Activated CD4-positive, alpha-beta T cell treated with anti-CD3 and anti-CD28 coated beads, Interleukin-2, amount 50 U/mL, for 4 hours (primary cell): ENCODE data around the gene PNMA1.
"Not testable (repeated sequence)": the region's sequence is repeated elsewhere in the genome, so short reads cannot be mapped to it uniquely, and the experiment has no call there.

Source experiments
- DNase-seq, 2 experiments: peaks; one replicate each; pipeline ENCODE4 v3.0.0-alpha.2; 2020

The PNMA1 gene

DNA sequence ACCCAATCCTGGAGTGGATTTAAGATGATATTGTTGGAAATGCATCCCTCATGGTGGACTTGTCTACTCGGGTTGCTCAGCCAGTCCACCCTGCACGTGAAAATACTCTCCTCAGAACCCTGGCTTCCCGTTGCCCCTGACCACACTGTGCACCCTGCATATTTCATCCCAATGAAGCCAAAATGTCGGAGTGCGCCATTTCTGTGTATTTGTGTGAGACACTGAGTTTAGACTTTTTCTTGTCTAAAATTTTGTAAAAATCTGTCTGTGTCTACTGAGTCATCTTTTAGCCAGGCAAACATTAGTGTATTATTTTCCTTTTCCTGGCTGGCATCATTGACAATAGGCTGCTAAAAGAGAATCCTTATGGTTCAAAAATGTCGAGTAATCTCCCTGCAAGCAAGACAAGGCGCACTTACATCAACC lies 485 bp upstream of the PNMA1 start:
- DNase-seq, result no peak

DNA sequence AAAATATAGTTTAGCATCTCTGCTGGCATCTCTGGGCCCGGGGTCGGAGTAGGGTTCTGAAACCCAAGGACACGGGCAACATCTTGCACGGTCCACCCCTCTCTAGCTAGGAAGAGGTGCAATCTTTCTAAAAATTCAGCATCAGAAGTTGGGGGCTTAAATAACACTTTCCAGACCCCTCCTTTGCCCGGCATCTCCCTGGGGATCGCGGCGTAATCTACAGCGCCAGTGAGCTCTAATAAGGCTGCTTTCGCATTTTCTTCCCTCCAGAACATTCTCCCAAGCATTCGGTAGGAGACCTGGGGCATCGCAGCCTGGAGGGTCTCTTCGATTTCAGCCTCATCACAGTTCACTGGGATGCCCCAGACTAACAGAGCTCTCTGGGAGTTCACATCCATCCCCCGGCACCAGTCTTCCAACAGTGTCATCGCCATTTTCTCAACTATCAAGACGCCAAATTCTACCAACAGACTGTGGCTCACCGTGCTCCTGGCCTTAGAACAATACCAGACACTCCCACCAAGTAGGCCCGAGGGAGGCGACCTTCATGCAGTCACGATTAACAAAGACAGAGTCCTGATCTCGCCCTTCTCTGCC lies 880 bp downstream of the PNMA1 start:
- no peak for DNase-seq

DNA sequence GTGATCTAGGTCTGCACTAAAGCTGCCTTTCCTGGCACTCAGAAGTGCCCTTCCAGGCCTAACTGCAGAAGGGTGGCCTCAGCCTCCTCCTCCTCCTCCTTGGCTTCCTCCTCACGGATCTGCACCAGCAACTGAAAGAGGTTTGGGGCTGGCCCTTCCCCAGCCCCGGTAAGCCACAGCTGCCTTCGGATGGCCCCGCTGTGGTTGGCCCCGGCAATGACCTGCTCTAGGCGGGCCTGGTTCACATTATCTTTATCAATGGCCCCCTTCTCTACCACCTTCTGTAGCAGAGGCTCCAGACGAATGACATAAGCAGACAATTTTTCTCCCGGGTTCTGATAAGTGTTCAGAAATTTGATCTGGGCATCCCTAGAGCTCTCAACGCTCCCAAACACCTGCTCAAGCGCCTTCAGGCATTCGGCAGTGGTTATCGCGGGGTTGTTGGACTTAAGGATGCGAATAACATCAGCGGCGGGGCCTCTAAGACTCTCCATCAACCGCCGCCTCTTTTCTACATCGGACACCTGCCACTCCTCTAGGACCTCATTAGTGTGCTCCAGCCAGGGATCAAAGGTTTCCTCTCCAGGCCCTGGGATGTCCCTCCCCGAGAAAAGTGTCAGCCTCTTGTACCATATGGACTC lies 1.5 kb downstream of the PNMA1 start:
- no peak for DNase-seq

DNA sequence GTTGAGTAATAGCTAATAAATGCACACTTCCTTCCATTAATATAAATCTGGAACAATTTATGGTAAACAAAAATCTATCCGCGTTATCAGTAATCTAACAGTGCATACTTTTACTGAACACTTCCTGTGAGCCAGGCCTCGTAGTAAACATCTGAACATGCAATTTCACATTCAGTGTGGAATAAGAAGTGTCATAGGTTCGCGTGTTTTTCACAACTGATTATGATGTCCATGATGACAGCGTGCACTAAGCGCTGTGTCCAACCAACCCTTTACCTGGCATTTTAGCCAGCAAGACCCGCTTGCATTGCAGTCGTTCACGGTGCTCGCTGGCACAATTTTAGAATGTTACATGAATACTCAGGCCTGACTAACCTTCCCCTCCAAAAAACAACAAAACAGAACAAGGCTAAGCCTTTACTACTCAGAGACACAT lies 2.1 kb downstream of the PNMA1 start:
- DNase-seq, result no peak

DNA sequence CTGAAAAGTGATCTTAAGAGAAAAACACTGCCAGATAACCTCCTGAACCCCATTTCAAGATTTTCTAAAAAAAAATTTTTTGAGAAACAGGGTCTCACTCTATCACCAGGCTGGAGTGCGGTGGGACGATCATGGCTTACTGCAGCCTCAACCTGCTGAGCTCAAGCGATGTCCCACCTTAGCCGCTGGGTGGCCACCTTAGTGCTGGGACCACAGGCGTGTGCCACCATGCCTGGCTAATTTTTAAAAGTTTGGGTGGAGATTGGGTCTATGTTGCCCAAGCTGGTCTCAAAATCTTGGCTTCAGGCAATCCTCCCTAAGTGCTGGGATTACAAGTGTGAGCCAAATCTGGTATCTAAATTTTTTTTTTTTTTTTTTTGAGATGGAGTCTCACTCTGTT lies 3.4 kb downstream of the PNMA1 start:
- DNase-seq, result no peak

DNA sequence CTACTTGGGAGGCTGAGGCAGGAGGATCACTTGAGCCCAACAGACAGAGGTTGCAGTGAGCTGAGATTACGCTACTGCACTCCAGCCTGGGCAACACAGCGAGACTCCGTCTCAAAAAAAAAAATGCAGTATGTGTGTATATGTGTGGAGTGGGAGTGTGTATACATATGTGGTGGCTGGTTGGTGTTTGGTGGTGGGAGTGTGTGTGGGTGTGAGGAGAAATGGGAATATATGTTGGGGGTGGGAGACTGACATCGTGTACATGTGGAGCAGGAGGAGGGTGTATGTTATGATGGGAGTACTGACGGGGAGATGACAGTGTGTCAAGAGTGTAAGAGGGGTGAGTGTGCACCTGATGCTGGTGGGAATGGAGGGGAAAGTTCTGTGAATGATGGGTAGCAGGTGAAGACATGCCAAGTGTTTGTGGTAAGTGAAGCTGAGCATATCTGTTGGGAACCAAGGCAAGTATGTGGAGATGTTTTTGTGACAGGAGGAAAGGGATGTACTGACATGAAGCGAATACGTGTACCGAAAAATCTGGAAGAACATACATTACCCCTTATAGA lies 4.2 kb downstream of the PNMA1 start:
- DNase-seq, result no peak

DNA sequence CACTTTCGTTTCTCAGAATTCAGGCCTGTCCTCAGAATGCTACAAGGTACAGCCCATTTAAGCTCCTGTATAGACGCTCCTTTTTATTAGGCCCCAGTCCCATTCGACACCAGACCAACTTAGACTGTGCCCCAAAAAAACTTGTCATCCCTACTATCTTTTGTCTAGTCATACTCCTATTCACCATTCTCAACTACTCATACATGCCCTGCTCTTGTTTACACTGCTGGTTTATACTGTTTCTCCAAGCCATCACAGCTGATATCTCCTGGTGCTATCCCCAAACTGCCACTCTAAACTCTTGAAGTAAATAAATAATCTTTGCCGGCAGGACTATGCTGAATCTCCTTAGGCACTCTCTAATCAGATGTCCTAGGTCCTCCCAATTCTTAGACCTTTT lies 6.1 kb downstream of the PNMA1 start:
- DNase-seq, result not testable (repeated sequence)

DNA sequence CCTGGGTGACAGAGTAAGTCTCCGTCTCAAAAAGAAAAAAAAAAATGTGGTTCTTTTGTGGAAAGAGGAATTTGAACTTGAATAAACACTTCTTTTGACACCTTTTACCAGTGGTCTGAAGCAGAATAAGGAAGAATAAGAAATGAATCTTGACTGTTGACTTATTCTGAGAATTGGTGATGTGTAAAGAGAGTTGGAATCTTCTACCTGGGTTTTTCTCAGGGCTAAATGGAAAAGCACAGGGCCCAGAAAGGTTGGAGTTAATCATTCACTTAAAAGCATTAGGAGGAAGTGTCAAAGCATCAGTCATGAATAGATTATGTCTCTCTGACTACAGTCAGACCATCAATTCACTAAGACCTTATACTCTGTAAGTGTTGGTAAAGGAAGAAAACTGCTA lies 13.9 kb downstream of the PNMA1 start:
- no peak for DNase-seq

DNA sequence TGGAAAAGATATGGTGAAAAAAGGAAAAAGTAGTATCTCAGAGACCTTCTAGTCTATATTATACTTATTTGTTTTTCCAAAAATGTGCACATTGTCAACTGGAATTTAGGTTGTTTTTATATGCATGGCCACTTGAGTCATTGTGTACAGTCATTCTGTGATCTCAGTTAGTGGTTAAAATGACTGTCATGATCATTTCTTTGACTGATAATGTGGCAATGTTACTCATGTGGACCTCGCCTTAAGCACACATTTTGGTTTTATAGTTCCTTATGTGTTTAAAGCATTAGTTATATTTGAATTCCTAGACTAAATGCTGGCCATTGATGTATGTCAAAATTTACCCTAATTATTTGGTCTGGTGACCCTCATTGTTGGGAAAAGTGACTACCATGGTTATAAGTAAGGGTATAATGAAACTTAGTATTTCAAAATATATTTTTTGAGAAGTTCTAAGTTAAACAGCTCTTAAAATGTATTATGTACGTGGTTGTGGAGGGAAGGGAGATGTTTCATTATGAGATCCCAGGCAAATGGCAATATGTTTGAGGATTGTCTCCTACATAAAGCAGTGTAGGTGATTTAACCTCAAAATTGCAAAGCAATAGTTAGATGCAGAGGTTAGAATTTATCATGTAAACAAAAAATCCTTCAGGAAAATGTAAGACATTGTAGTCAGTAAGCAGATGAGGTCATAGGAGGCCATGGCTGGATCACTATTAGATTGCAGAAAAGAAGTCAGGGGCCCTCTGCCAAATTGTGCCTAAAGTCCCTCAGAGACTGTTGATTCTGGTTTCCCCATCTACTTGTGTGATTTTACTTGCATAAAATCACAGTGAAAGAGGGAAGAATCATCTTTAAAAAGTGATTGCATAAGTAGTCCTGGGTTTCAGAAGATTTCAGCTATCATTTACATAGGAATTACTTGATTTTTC lies 17.5 kb downstream of the PNMA1 start:
- no peak for DNase-seq

DNA sequence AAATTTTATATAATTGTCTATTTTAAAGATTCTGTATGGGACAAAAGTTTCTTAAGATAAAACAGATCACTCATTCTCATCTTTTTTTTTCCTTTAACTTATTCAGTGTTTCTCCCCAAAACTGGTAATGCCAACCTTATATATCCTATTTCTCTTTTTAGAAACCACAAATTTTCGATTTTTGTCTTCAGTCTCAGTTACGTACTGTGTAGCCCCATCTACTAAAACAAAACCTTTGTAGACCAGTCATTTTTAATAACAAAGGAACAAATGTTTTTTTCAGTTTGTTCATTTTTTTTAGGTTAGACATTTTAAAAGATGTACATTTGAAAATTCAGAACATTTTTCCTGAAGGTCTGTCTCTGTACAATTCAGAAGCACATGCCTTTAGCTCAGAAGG lies 18.2 kb downstream of the PNMA1 start:
- DNase-seq, result no peak

DNA sequence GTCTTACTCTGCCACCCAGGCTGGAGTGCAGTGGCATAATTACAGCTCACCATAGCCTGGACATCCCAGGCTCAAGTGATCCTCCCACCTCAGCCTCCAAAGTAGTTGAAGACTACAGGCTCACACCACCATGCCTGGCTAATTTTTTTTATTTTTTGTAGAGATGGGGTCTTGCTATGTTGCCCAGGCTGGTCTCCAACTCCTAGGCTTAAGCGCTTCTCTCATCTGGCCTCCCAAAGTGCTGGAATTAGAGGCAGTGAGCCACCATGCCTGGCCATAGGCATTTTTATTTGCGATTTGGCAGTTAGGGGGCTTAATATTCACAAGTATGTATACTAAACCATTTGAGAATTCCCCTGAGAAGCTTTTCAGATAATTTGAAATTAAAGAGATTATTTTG lies 19.1 kb downstream of the PNMA1 start:
- no peak for DNase-seq

DNA sequence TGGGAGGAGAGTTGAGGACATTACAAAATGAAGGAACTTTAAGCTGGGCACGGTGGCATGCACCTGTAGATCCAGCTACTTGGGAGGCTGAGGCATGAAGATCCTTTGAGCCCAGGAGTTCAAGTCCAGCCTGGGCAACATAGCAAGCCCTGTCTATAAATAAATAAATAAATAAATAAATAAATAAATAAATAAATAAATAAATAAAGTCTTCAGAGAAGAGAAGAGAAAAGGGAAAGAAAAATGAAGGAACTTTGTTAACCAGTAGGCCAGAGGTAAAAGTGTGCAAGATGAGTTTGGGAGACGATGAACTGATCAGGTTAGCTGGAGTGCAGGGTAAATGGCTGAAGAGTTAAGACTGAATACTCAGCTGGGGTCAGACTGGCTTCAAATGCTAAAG lies 20.1 kb downstream of the PNMA1 start:
- DNase-seq, result no peak

DNA sequence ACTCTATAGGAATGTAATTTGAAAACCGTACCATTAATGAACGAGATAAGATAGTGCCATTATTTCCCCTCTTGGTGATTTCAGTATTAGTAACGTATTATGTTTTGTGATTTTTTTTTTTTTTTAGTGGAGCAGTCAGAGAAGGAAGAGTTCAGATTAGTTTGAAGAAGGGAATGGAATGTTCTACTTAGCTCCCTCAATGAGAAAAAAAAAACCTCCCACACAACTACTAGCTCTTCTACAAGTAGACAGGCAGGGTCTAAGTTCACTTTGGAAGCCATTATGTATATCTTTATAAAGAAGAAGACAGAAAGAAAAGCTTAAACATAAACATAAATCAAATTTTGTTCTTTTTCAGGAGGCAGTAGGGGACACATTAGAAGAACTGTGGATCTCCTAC lies 27.3 kb downstream of the PNMA1 start:
- DNase-seq, result no peak

DNA sequence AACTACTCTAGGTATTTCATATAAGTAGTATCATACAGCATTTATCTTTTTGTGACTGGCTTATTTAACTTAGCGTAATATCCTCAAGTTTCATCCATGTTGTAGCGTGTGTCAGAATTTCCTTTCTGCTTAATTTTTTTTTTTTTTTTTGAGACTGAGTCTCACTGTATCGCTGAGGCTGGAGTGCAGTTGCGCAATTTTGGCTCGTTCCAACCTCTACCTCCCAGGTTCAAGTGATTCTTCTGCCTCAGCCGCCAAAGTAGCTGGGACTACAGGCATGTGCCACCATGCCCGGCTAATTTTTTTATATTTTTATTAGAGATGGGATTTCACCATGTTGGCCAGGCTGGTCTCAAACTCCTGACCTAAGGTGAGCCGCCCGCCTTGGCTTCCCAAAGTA lies 28.9 kb downstream of the PNMA1 start:
- DNase-seq, result no peak

DNA sequence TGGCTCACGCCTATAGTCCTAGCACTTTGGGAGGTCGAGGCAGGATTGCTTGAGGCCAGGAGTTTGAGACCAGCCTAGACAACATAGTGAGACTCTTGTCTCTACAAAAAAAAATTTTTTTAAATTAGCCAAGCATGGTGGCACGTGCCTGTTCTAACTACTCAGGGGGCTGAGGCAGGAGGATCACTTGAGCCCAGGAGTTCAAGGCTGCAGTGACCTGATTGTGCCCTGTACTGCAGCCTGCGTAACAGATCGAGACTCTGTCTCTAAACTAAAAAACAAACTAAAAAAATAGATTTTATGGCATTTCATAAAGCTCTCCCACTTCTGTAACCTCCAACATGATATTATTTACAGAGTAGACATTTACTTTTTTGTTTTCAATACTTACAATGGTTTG lies 29.6 kb downstream of the PNMA1 start:
- DNase-seq, result no peak

DNA sequence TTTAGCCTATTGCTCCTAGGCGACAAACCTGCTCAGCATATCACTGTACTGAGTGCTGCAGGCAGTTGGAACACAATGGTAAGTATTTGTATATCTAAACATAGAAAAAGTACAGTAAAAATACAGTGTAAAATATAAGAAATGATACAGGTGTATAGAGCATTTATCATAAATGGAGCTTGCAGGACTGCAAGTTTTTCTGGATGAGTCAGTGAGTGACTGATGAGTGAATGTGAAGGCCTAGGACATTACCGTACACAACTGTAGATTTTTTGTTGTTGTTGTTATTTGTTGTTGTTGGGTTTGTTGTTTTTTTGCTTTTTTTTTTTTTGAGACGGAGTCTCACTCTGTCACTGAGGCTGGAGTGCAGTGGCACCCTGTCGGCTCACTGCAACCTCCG lies 33.4 kb downstream of the PNMA1 start:
- no peak for DNase-seq

DNA sequence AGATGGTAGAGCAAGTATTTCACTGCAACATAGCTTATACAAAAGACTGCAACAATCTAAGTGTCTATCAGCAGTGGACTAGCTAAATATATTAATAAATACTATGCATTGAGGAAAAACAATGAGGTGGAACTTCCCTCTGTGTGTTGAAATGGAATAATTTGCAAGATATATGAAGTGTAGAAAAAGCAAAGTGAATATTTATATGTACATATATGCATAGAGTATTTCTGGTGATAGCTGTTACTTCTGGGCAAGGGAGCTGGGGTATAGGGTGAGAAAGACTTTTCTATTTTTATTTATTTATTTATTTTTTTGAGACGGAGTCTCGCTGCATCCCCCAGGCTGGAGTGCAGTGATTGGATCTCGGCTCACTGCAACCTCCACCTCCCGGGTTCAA lies 35.5 kb downstream of the PNMA1 start:
- DNase-seq, result no peak

DNA sequence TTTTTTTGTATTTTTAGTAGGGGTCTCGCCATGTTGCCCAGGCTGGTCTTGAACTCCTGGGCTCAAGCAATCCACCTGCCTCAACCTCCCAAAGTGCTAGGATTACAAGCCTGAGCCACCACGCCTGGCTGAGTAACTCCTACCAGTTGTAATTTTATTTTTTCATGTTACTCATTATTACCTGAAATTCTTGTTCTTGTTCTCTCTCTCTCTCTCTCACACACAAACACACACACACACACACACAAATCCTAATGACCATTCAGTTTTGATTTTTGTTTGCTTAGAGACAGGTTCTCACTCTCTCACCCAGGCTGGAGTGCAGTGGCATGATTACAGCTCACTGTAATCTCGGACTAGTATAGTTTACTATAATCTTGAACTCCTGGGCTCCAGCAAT lies 39.2 kb downstream of the PNMA1 start:
- no peak for DNase-seq

DNA sequence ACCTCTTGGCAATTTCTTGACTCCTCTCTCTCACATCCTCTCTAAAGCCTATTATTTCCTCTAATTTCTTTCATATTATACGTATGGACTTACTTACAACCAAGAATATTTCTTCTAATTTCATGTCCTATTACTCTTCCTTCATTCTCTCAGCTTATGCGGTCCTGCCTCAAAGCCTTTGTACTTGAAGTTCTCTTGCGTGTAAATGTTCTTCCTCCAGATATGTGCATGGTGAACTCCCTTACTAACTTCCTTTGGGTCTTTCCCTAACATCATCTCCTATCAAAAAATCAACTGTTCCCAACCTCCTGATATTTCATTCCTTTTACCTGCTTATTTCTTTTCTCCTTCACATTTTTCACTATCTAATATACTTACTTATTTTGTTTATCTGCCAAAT lies 46.3 kb downstream of the PNMA1 start:
- DNase-seq, result no peak

DNA sequence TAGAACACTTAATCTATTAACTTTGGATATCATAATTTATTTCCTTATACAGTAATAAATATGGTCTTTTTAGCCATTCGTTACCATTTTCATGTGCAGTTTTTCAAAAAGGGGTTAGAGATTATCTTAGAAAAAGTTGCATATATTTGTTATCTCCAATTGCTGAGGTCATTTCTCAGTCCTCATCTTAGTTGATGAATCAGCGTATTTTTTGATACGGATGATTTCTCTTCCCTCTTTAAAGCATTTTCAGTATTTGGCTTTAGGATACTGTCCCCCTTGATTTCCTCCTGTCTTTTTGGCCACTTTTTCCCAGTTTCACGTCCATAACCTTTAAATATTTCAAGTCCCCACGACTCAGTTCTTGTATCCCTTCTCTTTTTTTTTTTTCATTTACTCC lies 47.6 kb downstream of the PNMA1 start:
- DNase-seq, result no peak

DNA sequence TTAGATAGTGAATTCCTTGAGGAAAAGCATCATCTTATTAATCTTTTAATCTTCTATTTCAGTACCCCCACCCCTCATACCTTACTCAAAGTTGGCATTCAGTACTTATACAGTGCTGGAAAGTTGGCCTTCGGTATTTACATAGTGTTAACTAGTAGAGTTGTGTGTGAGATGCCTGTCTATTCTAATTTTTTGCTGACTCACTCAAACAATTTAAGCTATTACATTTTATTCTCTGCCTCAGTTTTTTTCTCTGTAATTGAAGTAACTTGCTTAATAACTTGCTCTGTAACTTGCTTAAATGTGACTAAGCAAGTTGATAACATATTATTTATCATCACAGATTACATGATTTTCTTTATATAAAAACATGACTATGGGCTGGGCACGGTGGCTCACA lies 49.1 kb downstream of the PNMA1 start:
- DNase-seq, result no peak

DNA sequence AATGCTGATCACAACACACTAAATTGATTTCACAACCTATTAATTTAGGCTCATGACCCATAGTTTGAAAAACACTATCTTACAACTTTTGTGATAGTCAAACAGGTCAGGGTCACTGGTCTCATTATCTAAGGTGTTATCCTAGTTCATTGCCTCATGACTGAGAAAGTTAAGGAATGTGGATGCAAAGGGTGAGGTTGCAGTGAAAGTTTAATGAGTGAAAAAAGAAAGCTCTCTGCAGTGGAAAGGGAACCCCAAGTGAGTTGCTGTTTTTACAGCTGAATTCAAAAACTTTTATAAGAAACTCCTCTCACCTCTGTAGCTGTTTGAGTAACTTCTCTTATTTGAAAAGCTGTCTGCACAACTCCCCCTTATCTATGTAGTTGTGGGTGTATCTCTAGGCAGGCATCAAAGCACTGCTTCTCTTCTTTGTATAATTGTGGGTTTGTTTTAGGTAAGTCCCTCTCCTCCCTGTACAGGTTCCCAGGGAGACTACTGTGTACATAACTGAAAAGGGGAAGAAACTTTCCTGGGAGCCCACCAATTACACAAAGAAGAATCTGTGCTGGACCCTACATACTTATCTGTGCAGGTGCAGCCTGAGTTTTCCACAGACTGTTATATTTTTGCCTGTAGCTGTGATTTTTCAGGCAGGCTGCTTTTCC lies 50.5 kb downstream of the PNMA1 start:
- DNase-seq, result no peak

DNA sequence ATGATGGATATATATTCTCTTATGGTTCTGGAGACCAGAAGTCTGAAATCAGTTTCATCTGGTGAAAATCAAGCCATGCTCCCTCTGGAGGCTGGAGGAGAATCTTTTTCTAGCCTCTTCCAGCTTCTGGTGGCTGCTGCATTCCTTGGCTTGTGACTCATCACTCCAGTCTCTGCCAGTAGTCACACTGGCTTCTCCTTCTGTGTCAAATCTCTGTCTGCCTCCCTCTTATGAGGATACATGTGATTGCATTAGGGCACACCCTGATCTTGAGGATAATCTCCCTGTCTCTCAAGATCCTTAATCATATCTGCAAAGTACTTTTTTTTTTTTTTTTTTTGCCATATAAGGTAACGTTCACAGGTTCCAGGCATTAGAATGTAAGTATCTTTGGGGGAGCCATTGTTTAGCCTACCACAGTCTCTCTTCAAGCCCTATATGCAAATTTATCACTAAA lies 51.7 kb downstream of the PNMA1 start:
- DNase-seq, result no peak
